HepG2 (cell line): Measurements from ENCODE around the gene PRR22. TPM values are rescaled to one million over a fixed set of nuclear protein-coding genes. Genes with fewer than 3 reads are reported as not detected.

Source experiments
- ATRX ChIP-seq: sonication (generic); formaldehyde crosslinking; IDR thresholded peaks from 2 replicates; pipeline ENCODE4 v1.4.0; 2020; ENCODE audit warnings: missing genetic modification reagents, borderline replicate concordance
- CHCHD3 ChIP-seq: sonication (generic); formaldehyde crosslinking; IDR thresholded peaks from 2 replicates; pipeline ENCODE4 v1.8.0; 2022; ENCODE audit warnings: mild to moderate bottlenecking, missing genetic modification reagents, moderate library complexity
- FOXK2 ChIP-seq: fragments of 450-650 bp; IDR thresholded peaks from 2 replicates; pipeline ENCODE4 v1.6.1; 2016
- HOXA5 ChIP-seq: sonication (generic); formaldehyde crosslinking; IDR thresholded peaks from 2 replicates; pipeline ENCODE4 v1.4.0; 2020; ENCODE audit warnings: missing genetic modification reagents
- KLF11 ChIP-seq: IDR thresholded peaks from 2 replicates; pipeline ENCODE4 v1.6.1; 2016; ENCODE audit warnings: missing compliant biosample characterization
- MED8 ChIP-seq: sonication (generic); formaldehyde crosslinking; IDR thresholded peaks from 2 replicates; pipeline ENCODE4 v1.8.1; 2023; ENCODE audit warnings: mild to moderate bottlenecking, missing genetic modification reagents; ENCODE audit not compliant: insufficient replicate concordance
- MIER3 ChIP-seq: IDR thresholded peaks from 2 replicates; pipeline ENCODE4 v1.6.1; 2016; ENCODE audit warnings: missing compliant biosample characterization, borderline replicate concordance
- NCOA2 ChIP-seq: sonication (generic); formaldehyde crosslinking; IDR thresholded peaks from 2 replicates; pipeline ENCODE4 v1.8.0; 2022; ENCODE audit warnings: inconsistent platforms
- TRIM24 ChIP-seq: sonication (generic); formaldehyde crosslinking; IDR thresholded peaks from 2 replicates; pipeline ENCODE4 v1.8.0; 2022; ENCODE audit warnings: mild to moderate bottlenecking, missing genetic modification reagents
- XRCC5 ChIP-seq: fragments of 200-400 bp; formaldehyde crosslinking; optimal IDR thresholded peaks from 2 replicates; pipeline ENCODE3; 2017; ENCODE audit warnings: mild to moderate bottlenecking, low read length
- ZFP41 ChIP-seq: sonication (generic); formaldehyde crosslinking; IDR thresholded peaks from 2 replicates; pipeline ENCODE4 v1.4.0; 2020; ENCODE audit warnings: mild to moderate bottlenecking, missing genetic modification reagents, borderline replicate concordance
- ZNF549 ChIP-seq: sonication (generic); formaldehyde crosslinking; IDR thresholded peaks from 2 replicates; pipeline ENCODE4 v1.5.0; 2020; ENCODE audit warnings: missing genetic modification reagents
- polyA plus RNA-seq, 8 experiments: library from polyadenylated mRNA; depleted of rRNA in 3 of 8; stranded (reverse) in 7 of 8; unstranded in 1 of 8; fragments of >200 nt; fragmentation: Illumina TruSeq in 4 of 8; extraction: Trizol in 4 of 8; gene quantifications; 2 replicates each; pipeline versions ENCODE4 v1.2.1 to v1.2.3, GENCODE V29; 2011 to 2016; ENCODE audit warnings: low read depth in 4 of 8, missing spikeins in 1 of 8, mixed read lengths in 1 of 8; ENCODE audit not compliant: insufficient read depth in 1 of 8
- total RNA-seq, 5 experiments: library from RNA; depleted of rRNA; stranded (reverse); fragments of >200 nt; fragmentation: Illumina TruSeq; extraction: Trizol; gene quantifications; 2 replicates each; pipeline ENCODE4 v1.2.3, GENCODE V29; 2016; ENCODE audit warnings: low read depth in 1 of 5
- TF ChIP-seq, protein P1 (sequence below): sonication (generic); formaldehyde crosslinking; IDR thresholded peaks from 2 replicates; pipeline ENCODE4 v1.4.0; 2020; ENCODE audit warnings: missing genetic modification reagents, mild to moderate bottlenecking, borderline replicate concordance
- TF ChIP-seq, protein P2 (sequence below): sonication (generic); formaldehyde crosslinking; IDR thresholded peaks from 2 replicates; pipeline ENCODE4 v1.5.0; 2020; ENCODE audit warnings: missing genetic modification reagents, mild to moderate bottlenecking, borderline replicate concordance
- TF ChIP-seq, protein P3 (sequence below): fragments of 450-650 bp; IDR thresholded peaks from 2 replicates; pipeline ENCODE4 v1.6.1; 2017
- TF ChIP-seq, protein P4 (sequence below): sonication (generic); formaldehyde crosslinking; IDR thresholded peaks from 2 replicates; pipeline ENCODE4 v1.5.0; 2020; ENCODE audit warnings: mild to moderate bottlenecking, missing genetic modification reagents, borderline replicate concordance

The PRR22 gene
- total and polyA plus RNA-seq, 2 of the 13 experiments (the other 11 are each of a cell fraction or from before 2014, with no cell fraction given): 0.84 to 2.3 TPM

GRCh38 chr19:5800361-5801270, 16.1 kb upstream of the PRR22 start (continued):
- TF ChIP-seq, protein P1, sequence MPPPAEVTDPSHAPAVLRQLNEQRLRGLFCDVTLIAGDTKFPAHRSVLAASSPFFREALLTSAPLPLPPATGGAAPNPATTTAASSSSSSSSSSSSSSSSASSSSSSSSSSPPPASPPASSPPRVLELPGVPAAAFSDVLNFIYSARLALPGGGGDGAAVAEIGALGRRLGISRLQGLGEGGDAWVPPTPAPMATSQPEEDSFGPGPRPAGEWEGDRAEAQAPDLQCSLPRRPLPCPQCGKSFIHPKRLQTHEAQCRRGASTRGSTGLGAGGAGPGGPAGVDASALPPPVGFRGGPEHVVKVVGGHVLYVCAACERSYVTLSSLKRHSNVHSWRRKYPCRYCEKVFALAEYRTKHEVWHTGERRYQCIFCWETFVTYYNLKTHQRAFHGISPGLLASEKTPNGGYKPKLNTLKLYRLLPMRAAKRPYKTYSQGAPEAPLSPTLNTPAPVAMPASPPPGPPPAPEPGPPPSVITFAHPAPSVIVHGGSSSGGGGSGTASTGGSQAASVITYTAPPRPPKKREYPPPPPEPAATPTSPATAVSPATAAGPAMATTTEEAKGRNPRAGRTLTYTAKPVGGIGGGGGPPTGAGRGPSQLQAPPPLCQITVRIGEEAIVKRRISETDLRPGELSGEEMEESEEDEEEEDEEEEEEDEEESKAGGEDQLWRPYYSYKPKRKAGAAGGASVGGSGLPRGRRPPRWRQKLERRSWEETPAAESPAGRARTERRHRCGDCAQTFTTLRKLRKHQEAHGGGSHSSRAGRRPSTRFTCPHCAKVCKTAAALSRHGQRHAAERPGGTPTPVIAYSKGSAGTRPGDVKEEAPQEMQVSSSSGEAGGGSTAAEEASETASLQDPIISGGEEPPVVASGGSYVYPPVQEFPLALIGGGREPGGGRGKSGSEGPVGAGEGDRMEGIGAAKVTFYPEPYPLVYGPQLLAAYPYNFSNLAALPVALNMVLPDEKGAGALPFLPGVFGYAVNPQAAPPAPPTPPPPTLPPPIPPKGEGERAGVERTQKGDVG (CRISPR knock-in tag): no peak
- no peak for TF ChIP-seq CHCHD3 (CRISPR knock-in tag)
- peak; percentile 30 for TF ChIP-seq MED8 (CRISPR knock-in tag)
- no peak for TF ChIP-seq KLF11
- peak; percentile 48 for TF ChIP-seq NCOA2 (CRISPR knock-in tag)
- TF ChIP-seq, protein P2, sequence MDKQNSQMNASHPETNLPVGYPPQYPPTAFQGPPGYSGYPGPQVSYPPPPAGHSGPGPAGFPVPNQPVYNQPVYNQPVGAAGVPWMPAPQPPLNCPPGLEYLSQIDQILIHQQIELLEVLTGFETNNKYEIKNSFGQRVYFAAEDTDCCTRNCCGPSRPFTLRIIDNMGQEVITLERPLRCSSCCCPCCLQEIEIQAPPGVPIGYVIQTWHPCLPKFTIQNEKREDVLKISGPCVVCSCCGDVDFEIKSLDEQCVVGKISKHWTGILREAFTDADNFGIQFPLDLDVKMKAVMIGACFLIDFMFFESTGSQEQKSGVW (CRISPR knock-in tag): no peak
- no peak; the same call in 1 of the 2 replicates for TF ChIP-seq TRIM24 (CRISPR knock-in tag)
- TF ChIP-seq HOXA5 (CRISPR knock-in tag): no peak
- no peak for TF ChIP-seq MIER3 (CRISPR knock-in tag)
- TF ChIP-seq, protein P3, sequence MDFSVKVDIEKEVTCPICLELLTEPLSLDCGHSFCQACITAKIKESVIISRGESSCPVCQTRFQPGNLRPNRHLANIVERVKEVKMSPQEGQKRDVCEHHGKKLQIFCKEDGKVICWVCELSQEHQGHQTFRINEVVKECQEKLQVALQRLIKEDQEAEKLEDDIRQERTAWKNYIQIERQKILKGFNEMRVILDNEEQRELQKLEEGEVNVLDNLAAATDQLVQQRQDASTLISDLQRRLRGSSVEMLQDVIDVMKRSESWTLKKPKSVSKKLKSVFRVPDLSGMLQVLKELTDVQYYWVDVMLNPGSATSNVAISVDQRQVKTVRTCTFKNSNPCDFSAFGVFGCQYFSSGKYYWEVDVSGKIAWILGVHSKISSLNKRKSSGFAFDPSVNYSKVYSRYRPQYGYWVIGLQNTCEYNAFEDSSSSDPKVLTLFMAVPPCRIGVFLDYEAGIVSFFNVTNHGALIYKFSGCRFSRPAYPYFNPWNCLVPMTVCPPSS: no peak
- no peak for TF ChIP-seq ZNF549 (CRISPR knock-in tag)
- TF ChIP-seq XRCC5: no peak
- TF ChIP-seq ZFP41 (CRISPR knock-in tag): no peak
- TF ChIP-seq ATRX (CRISPR knock-in tag): no peak
- TF ChIP-seq FOXK2: no peak
- TF ChIP-seq, protein P4, sequence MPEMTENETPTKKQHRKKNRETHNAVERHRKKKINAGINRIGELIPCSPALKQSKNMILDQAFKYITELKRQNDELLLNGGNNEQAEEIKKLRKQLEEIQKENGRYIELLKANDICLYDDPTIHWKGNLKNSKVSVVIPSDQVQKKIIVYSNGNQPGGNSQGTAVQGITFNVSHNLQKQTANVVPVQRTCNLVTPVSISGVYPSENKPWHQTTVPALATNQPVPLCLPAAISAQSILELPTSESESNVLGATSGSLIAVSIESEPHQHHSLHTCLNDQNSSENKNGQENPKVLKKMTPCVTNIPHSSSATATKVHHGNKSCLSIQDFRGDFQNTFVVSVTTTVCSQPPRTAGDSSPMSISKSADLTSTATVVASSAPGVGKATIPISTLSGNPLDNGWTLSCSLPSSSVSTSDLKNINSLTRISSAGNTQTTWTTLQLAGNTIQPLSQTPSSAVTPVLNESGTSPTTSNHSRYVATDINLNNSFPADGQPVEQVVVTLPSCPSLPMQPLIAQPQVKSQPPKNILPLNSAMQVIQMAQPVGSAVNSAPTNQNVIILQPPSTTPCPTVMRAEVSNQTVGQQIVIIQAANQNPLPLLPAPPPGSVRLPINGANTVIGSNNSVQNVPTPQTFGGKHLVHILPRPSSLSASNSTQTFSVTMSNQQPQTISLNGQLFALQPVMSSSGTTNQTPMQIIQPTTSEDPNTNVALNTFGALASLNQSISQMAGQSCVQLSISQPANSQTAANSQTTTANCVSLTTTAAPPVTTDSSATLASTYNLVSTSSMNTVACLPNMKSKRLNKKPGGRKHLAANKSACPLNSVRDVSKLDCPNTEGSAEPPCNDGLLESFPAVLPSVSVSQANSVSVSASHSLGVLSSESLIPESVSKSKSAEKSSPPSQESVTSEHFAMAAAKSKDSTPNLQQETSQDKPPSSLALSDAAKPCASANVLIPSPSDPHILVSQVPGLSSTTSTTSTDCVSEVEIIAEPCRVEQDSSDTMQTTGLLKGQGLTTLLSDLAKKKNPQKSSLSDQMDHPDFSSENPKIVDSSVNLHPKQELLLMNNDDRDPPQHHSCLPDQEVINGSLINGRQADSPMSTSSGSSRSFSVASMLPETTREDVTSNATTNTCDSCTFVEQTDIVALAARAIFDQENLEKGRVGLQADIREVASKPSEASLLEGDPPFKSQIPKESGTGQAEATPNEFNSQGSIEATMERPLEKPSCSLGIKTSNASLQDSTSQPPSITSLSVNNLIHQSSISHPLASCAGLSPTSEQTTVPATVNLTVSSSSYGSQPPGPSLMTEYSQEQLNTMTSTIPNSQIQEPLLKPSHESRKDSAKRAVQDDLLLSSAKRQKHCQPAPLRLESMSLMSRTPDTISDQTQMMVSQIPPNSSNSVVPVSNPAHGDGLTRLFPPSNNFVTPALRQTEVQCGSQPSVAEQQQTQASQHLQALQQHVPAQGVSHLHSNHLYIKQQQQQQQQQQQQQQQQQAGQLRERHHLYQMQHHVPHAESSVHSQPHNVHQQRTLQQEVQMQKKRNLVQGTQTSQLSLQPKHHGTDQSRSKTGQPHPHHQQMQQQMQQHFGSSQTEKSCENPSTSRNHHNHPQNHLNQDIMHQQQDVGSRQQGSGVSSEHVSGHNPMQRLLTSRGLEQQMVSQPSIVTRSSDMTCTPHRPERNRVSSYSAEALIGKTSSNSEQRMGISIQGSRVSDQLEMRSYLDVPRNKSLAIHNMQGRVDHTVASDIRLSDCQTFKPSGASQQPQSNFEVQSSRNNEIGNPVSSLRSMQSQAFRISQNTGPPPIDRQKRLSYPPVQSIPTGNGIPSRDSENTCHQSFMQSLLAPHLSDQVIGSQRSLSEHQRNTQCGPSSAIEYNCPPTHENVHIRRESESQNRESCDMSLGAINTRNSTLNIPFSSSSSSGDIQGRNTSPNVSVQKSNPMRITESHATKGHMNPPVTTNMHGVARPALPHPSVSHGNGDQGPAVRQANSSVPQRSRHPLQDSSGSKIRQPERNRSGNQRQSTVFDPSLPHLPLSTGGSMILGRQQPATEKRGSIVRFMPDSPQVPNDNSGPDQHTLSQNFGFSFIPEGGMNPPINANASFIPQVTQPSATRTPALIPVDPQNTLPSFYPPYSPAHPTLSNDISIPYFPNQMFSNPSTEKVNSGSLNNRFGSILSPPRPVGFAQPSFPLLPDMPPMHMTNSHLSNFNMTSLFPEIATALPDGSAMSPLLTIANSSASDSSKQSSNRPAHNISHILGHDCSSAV: no peak
